Stimulated activated CD4-positive, alpha-beta T cell treated with anti-CD3 and anti-CD28 coated beads, TNF-alpha, amount 100 ng/mL, for 24 hours (primary cell): ENCODE data around the gene SLCO3A1.

Experiments used
- DNase-seq, 3 experiments: peaks; one replicate each; pipeline ENCODE4 v3.0.0-alpha.2; 2020; ENCODE audit warnings: low read depth in 3 of 3

SLCO3A1 gene

DNA sequence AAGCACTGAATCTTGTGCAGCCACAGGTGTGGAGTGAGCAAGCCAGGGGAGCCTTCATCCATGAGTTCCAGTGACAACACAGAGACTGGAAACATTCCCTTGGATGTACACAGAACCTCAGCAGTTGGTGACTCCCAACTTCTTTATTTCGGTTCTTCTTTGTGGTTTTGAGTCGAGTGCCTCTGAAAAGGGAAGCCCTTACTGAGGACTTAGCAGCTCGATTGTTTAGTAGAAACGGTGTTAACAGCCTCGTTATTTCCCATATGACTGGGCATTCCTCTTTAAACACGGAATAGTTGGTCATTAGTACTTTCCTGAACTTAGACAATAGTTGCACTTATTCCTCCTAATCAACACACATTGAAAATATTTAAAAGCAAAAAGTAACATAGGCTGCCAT is 7.7 kb downstream of the SLCO3A1 start:
- no peak for DNase-seq

- DNase-seq = no peak
These were observed 9.5 kb downstream of the SLCO3A1 start for GRCh38 chr15:91862891-91863504.

GRCh38 chr15:91863621-91864255 is 10.2 kb downstream of the SLCO3A1 start:
- no peak for DNase-seq

DNA sequence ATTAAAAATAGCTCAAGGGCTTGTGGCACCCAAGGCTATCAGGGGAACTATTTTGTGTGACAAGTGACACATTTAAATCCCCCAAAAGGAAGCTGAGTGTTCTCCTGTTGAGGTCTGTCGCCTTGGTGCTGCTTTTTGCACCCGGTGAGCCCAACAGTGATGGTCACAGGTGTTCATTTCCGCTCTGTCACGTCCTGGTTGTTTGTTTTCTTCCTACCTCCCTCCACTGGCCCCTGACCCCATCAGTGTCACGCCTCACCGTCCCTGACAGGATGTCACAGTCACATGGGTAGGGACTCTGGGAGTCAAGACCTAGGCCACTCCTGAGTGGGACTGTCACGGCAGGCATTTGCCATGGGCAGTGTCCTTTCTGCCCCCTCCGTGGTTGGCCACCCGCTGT is 11.2 kb downstream of the SLCO3A1 start:
- DNase-seq = no peak

- DNase-seq = no peak
These were observed 12.0 kb downstream of the SLCO3A1 start for GRCh38 chr15:91865486-91865885.

DNA sequence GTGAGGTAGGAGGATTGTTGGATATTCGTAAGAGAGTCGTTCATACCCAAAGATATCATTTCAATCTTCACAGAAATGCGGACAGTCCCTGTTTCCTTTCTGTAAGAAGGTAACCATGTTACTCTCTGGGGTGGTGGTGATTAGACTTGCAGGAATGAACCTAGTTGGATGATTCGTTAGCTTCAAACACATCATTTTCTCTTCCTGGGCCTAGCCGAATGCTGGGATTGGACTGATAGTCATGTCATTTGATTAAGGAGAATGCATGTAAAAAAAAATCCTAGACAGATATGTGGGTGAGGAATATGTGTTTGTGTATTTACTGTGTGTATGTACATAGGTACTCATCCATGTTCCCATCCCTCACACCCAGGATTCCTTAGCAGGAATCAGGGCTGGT is 12.4 kb downstream of the SLCO3A1 start:
- no peak for DNase-seq

DNA sequence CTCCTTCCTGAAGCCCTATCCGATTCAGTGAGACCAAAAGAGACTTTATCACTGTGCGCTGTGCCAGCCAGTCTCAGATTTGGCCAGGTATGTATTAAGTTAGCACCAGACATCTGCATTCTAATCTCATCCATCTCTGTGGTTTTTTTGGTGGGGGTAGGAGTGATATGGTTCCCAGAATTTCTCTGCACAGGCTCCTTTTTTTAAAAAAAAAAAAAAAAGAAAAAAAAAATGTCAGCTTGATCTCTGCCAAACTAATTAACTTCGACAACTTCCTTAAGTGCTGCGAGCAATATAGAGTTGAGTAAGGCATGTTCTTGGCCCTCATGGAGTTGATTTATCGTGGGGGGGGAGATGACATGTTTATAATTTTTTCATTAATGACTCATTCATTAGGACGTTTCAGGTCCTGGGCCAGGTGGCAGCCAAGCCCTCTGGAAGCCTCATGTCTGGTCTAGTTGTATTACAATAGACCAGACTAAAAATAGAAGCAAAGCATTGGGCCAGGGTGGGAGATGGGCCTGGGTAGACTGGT is 12.9 kb downstream of the SLCO3A1 start:
- DNase-seq = no peak

- DNase-seq = no peak
These were observed 13.5 kb downstream of the SLCO3A1 start for GRCh38 chr15:91866971-91867372.

DNA sequence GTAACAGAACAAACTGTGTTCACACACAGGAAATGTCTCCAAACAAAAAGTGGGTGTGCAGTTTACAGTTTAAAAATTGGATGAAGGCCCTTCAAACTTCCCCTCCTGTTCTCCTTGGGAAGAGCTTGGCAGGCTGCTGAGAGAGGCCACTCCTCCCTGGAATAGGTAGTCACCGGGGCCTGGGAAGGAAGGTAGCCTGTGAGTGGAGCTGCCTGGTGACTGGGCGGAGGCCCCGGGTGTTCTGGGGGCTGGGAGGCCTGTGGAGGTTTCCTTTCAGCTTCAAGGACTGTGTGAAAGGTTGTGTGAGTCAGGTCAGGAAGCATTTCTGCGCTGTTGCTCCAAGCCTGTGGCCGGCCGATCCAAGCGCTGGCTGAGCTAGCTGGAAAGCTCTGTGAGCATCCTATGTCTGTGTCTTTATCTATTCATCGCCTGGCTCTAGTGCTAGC is 14.1 kb downstream of the SLCO3A1 start:
- no peak for DNase-seq

GRCh38 chr15:91870876-91871537 is 17.5 kb downstream of the SLCO3A1 start:
- no peak for DNase-seq

GRCh38 chr15:91871837-91872236 is 18.3 kb downstream of the SLCO3A1 start:
- no peak for DNase-seq

DNA sequence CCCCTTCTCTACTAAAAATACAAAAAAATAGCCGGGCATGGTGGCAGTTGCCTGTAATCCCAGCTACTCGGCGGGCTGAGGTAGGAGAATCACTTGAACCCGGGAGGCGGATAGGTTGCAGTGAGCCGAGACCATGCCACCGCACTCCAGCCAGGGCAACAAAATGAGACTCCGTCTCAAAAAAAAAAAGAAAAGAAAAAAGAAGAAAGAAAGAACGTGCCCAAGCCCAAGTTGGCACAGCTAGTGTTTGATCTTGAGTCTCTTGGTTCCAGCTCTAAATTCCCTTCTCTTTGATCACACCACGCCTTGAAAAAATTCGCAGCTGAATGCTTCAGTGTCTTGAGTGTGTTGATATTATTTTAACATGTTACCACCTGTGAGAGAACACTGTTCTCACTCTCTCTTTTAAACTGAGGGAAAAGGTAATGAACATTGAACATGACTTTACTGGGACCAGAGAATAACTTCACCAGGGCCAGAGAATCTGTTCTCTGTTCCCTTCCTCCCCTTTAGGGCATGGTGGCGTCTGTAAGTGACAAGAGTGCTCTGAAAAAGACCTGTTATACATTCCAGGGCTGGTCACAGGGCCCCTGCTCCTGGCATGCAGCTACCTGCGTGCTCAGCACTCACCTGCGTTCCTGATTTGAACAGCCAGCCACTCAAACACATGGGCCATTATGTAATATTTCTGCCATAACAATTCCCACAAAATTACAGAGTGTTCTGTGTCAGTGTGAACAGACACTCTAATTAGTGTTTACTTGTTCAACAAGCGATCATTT is 19.0 kb downstream of the SLCO3A1 start:
- DNase-seq = no peak

DNA sequence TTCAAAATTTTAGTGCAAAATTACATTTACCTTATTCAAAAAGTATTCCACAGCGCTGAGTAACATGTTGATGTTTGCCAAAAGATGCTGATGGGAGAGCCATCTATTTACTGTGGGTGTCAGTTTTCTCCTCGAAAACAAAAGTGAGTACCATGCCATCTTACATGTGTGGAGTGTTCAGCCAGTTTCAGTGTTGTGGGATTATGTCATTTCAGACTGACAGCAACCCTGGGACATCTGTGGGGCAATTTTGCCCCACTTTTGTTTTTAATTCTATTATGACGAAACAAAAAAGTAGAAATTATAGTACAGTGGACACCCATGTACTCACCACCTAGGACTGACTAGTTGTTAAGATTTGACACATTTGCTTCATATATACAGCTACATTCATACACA is 19.6 kb downstream of the SLCO3A1 start:
- DNase-seq = no peak

- no peak for DNase-seq
These were observed 20.7 kb downstream of the SLCO3A1 start for GRCh38 chr15:91874171-91874570.

GRCh38 chr15:91874992-91875660 is 21.6 kb downstream of the SLCO3A1 start:
- no peak for DNase-seq

- DNase-seq = no peak
These were observed 22.7 kb downstream of the SLCO3A1 start for GRCh38 chr15:91876187-91876586.

- DNase-seq = no peak
These were observed 24.9 kb downstream of the SLCO3A1 start for GRCh38 chr15:91878319-91878870.

GRCh38 chr15:91879158-91879557 is 25.6 kb downstream of the SLCO3A1 start:
- DNase-seq = no peak

- no peak for DNase-seq
These were observed 26.9 kb downstream of the SLCO3A1 start for GRCh38 chr15:91880373-91880772.

GRCh38 chr15:91881569-91882297 is 28.2 kb downstream of the SLCO3A1 start:
- no peak for DNase-seq
